H1 (cell line): Measurements from ENCODE around the gene DACT1. TPM values are rescaled to one million over a fixed set of nuclear protein-coding genes. Genes with fewer than 3 reads are reported as not detected.

Source experiments
- CTCF ChIA-PET: fragments of 300-600 bp; sonication (Branson Sonifier 250); formaldehyde crosslinking; loops from one replicate; lab custom pipeline; 2021; ENCODE audit not compliant: partially characterized antibody; lab: Charles Lee
- POLR2A ChIA-PET: fragments of 300-600 bp; sonication (Branson Sonifier 250); formaldehyde crosslinking; loops from one replicate; lab custom pipeline; 2021; ENCODE audit warnings: inconsistent platforms; ENCODE audit not compliant: partially characterized antibody; lab: Charles Lee
- DNase-seq, 2 experiments: peaks; one replicate each; pipeline versions ENCODE4 v3.0.0 to v3.0.0-alpha.2; 2010 to 2022; ENCODE audit warnings: low spot score in 2 of 2, low read depth in 1 of 2, mixed read lengths in 1 of 2
- FAIRE-seq: peaks from 2 replicates; lab custom pipeline; 2011; peaks lifted over from hg19 to GRCh38; lab: Jason Lieb, UNC
- H2AFZ ChIP-seq: 2 replicates; pipeline ENCODE4 v1.8.1; 2012; ENCODE audit warnings: low read length, inconsistent platforms
- H2AK5ac ChIP-seq: 2 replicates; pipeline ENCODE4 v1.6.1; 2013; ENCODE audit warnings: low read depth, low read length
- H2BK120ac ChIP-seq: replicated peaks from 2 replicates; pipeline ENCODE3; 2013; ENCODE audit warnings: low read depth, low read length, inconsistent platforms
- H2BK12ac ChIP-seq: 2 replicates; pipeline ENCODE4 v1.6.1; 2013; ENCODE audit warnings: low read depth, low read length
- H2BK15ac ChIP-seq: 2 replicates; pipeline ENCODE4 v1.6.1; 2013; ENCODE audit warnings: low read length
- H2BK20ac ChIP-seq: 2 replicates; pipeline ENCODE4 v1.6.1; 2013; ENCODE audit warnings: low read length
- H2BK5ac ChIP-seq: 2 replicates; pipeline ENCODE4 v1.6.1; 2013; ENCODE audit warnings: low read depth, low read length
- H3K14ac ChIP-seq: 2 replicates; pipeline ENCODE4 v1.6.1; 2013; ENCODE audit warnings: inconsistent platforms; ENCODE audit not compliant: insufficient read length
- H3K18ac ChIP-seq: 2 replicates; pipeline ENCODE4 v1.6.1; 2013; ENCODE audit warnings: low read length; ENCODE audit errors: extremely low read depth
- H3K23ac ChIP-seq: 2 replicates; pipeline ENCODE4 v1.6.1; 2013; ENCODE audit warnings: inconsistent platforms; ENCODE audit not compliant: insufficient read length
- H3K23me2 ChIP-seq: 2 replicates; pipeline ENCODE4 v1.6.1; 2013; ENCODE audit warnings: low read depth, low read length
- H3K27ac ChIP-seq: 2 replicates; pipeline ENCODE4 v1.6.1; 2011; ENCODE audit warnings: low read depth, low read length, inconsistent platforms
- H3K27me3 ChIP-seq, 4 experiments: replicated peaks in 1 of 4; 1 replicate in 1 of 4; 2 replicates in 3 of 4; pipeline versions ENCODE4 v1.6.1 to v1.8.1; 2011 to 2013; ENCODE audit warnings: low read length in 3 of 4, mild to moderate bottlenecking in 3 of 4, inconsistent platforms in 2 of 4, mixed read lengths in 2 of 4, moderate library complexity in 1 of 4; ENCODE audit not compliant: control insufficient read depth in 3 of 4, insufficient read depth in 3 of 4; ENCODE audit errors: extremely low read depth in 1 of 4
- H3K36me3 ChIP-seq, 4 experiments: 2 replicates each; pipeline versions ENCODE4 v1.6.1 to v1.8.1; 2011 to 2013; ENCODE audit warnings: mild to moderate bottlenecking in 4 of 4, low read length in 3 of 4, moderate library complexity in 2 of 4, control low read depth in 1 of 4, inconsistent platforms in 1 of 4; ENCODE audit not compliant: insufficient read depth in 4 of 4, control insufficient read depth in 2 of 4
- H3K4ac ChIP-seq: replicated peaks from 2 replicates; pipeline ENCODE3; 2013; ENCODE audit warnings: low read length, low read depth, mixed read lengths, inconsistent platforms; ENCODE audit not compliant: insufficient read length
- H3K4me1 ChIP-seq, 4 experiments: replicated peaks in 1 of 4; 1 replicate in 1 of 4; 2 replicates in 3 of 4; pipeline versions ENCODE4 v1.6.1 to v1.8.1; 2011 to 2013; ENCODE audit warnings: low read length in 3 of 4, inconsistent platforms in 2 of 4, mixed read lengths in 1 of 4; ENCODE audit not compliant: insufficient read depth in 4 of 4, control insufficient read depth in 3 of 4
- H3K4me2 ChIP-seq, 2 experiments: 2 replicates each; pipeline versions ENCODE4 v1.6.1 to v1.8.1; 2011 to 2013; ENCODE audit warnings: low read depth in 2 of 2, low read length in 2 of 2, control low read depth in 1 of 2, inconsistent platforms in 1 of 2, mild to moderate bottlenecking in 1 of 2; ENCODE audit not compliant: insufficient read depth in 1 of 2
- H3K4me3 ChIP-seq, 4 experiments: fragments of 200-600, 300-600 bp in 1 of 4; sonication (generic), shearing (Covaris generic), sonication (Bioruptor Twin) in 1 of 4; 2 replicates each; pipeline versions ENCODE4 v1.5.1 to v1.8.1; 2011 to 2016; ENCODE audit warnings: low read length in 4 of 4, low read depth in 3 of 4, control low read depth in 2 of 4, inconsistent platforms in 2 of 4, mild to moderate bottlenecking in 2 of 4, mixed read lengths in 1 of 4, moderate library complexity in 1 of 4; ENCODE audit not compliant: insufficient read depth in 2 of 4; ENCODE audit errors: extremely low read depth in 1 of 4
- H3K56ac ChIP-seq: replicated peaks from 2 replicates; pipeline ENCODE3; 2013; ENCODE audit warnings: low read depth, mild to moderate bottlenecking, mixed read lengths, low read length, inconsistent platforms; ENCODE audit not compliant: insufficient read length
- H3K79me1 ChIP-seq: 2 replicates; pipeline ENCODE4 v1.6.1; 2013; ENCODE audit warnings: low read depth, low read length, control low read depth
- H3K79me2 ChIP-seq, 2 experiments: 2 replicates each; pipeline versions ENCODE4 v1.6.1 to v1.8.1; 2012 to 2013; ENCODE audit warnings: low read length in 2 of 2, mild to moderate bottlenecking in 2 of 2, inconsistent platforms in 1 of 2; ENCODE audit not compliant: insufficient read depth in 2 of 2, control insufficient read depth in 1 of 2
- H3K9ac ChIP-seq, 4 experiments: replicated peaks in 1 of 4; 1 replicate in 1 of 4; 2 replicates in 3 of 4; pipeline versions ENCODE4 v1.6.1 to v1.8.1; 2011 to 2013; ENCODE audit warnings: low read depth in 3 of 4, low read length in 3 of 4, control low read depth in 2 of 4, mild to moderate bottlenecking in 2 of 4, moderate library complexity in 2 of 4, inconsistent platforms in 1 of 4; ENCODE audit errors: extremely low read depth in 1 of 4
- H3K9me3 ChIP-seq, 2 experiments: 2 replicates each; pipeline versions ENCODE4 v1.6.1 to v1.8.1; 2012 to 2013; ENCODE audit warnings: mild to moderate bottlenecking in 2 of 2, moderate library complexity in 2 of 2, control low read depth in 1 of 2, inconsistent platforms in 1 of 2, low read depth in 1 of 2, low read length in 1 of 2, mixed read lengths in 1 of 2; ENCODE audit not compliant: insufficient read depth in 2 of 2
- H4K20me1 ChIP-seq, 2 experiments: replicated peaks in 1 of 2; 2 replicates each; pipeline versions ENCODE3 to v1.8.1; 2011 to 2013; ENCODE audit warnings: inconsistent platforms in 2 of 2, low read length in 2 of 2, mild to moderate bottlenecking in 1 of 2; ENCODE audit not compliant: insufficient read depth in 2 of 2, control insufficient read depth in 1 of 2
- H4K5ac ChIP-seq: 2 replicates; pipeline ENCODE4 v1.6.1; 2013; ENCODE audit warnings: low read length, low read depth, mixed read lengths, inconsistent platforms; ENCODE audit not compliant: insufficient read length
- H4K8ac ChIP-seq: 2 replicates; pipeline ENCODE4 v1.8.0; 2013; ENCODE audit warnings: mild to moderate bottlenecking, moderate library complexity, low read length, inconsistent platforms; ENCODE audit not compliant: insufficient read depth; ENCODE audit errors: extremely low read depth
- H4K91ac ChIP-seq: replicated peaks from 2 replicates; pipeline ENCODE3; 2013; ENCODE audit warnings: low read length, mixed read lengths, inconsistent platforms; ENCODE audit not compliant: insufficient read length
- ATF2 ChIP-seq: IDR thresholded peaks from 2 replicates; pipeline ENCODE4 v1.6.1; 2012; ENCODE audit warnings: low read length, inconsistent platforms
- EGR1 ChIP-seq: IDR thresholded peaks from 2 replicates; pipeline ENCODE4 v1.6.1; 2011; ENCODE audit warnings: low read depth, low read length, borderline replicate concordance
- KDM4A ChIP-seq: IDR thresholded peaks from one replicate; pipeline ENCODE4 v1.7.1; 2012; ENCODE audit warnings: low read depth, mild to moderate bottlenecking, moderate library complexity, low read length, inconsistent platforms; ENCODE audit not compliant: severe bottlenecking
- MAX ChIP-seq: IDR thresholded peaks from 2 replicates; pipeline ENCODE4 v1.6.1; 2012; ENCODE audit warnings: inconsistent platforms
- RAD21 ChIP-seq, 2 experiments: IDR thresholded peaks in 1 of 2; conservative IDR thresholded peaks in 1 of 2; 2 replicates each; pipeline ENCODE4 v1.6.1; 2011; ENCODE audit warnings: low read depth in 2 of 2, low read length in 2 of 2, improper control_type of control experiment in 1 of 2, inconsistent platforms in 1 of 2, mild to moderate bottlenecking in 1 of 2, moderate library complexity in 1 of 2
- SUZ12 ChIP-seq: fragments of 200-600 bp; sonication (generic); IDR thresholded peaks from 2 replicates; pipeline ENCODE4 v1.6.1; 2012; ENCODE audit warnings: mild to moderate bottlenecking, inconsistent platforms, low read length, moderate library complexity, mixed read lengths
- TAF1 ChIP-seq: IDR thresholded peaks from 2 replicates; pipeline ENCODE4 v1.6.1; 2011; ENCODE audit warnings: mild to moderate bottlenecking, low read depth, low read length
- WGBS, 2 experiments: shearing (Covaris generic) in 1 of 2; methylation state at CpG; one replicate each; pipeline versions ENCODE4 v1.1.6 to v1.1.7; 2013 to 2015; ENCODE audit warnings: low lambda C conversion rate in 2 of 2, mixed read lengths in 2 of 2, inconsistent platforms in 1 of 2, low coverage in 1 of 2, missing lambda C conversion rate in 1 of 2; ENCODE audit not compliant: insufficient replicate concordance in 2 of 2, insufficient coverage in 1 of 2, insufficient read length in 1 of 2; ENCODE audit errors: extremely low coverage in 1 of 2, missing lambda C conversion rate in 1 of 2; 5-methylcytosine and 5-hydroxymethylcytosine counted together
- polyA plus RNA-seq, 7 experiments: library from polyadenylated mRNA; depleted of rRNA in 3 of 7; stranded (reverse) in 5 of 7; unstranded in 2 of 7; fragments of >200 nt in 5 of 7; fragments of 200-250 nt in 2 of 7; gene quantifications; 1 replicate in 5 of 7; 2 replicates in 1 of 7; 4 replicates in 1 of 7; pipeline versions ENCODE4 v1.2.1 to v1.2.3, GENCODE V29; 2011 to 2013; ENCODE audit warnings: missing spikeins in 2 of 7, mixed read lengths in 2 of 7
- total RNA-seq: library from RNA; stranded (reverse); fragmentation: NEBNext Ultra II Directional; extraction: Animal tissue kit (Norgen Biotek cat#: 25700); gene quantifications from 2 replicates; pipeline ENCODE4 v1.2.1, GENCODE V29; 2021

Gene DACT1
- total and polyA plus RNA-seq, 2 of the 8 experiments (the other 6 are each of a cell fraction or from before 2014, with no cell fraction given), result 3.2 to 29.8 TPM

GRCh38 chr14:58638231-58639197 is 752 bp downstream of the DACT1 start:
- 3% methylated on average over 55 of the region's 75 CpGs; no CpG with 5 or more reads in 1 of the 2 experiments for WGBS, 2 experiments
- no peak overlapping the region for H4K8ac ChIP-seq
- no peak overlapping the region for H2BK20ac ChIP-seq
- H2AFZ ChIP-seq, result peak overlapping the region; percentile 70; the same call in 1 of the 2 replicates
- peak in 1 of 2 experiments; percentile 74 for DNase-seq
- peak overlapping the region in 2 of 4 experiments; percentile 16 to 70; a peak in 3 of 7 replicates for H3K9ac ChIP-seq
- H3K56ac ChIP-seq, result no peak overlapping the region
- H2BK120ac ChIP-seq, result no peak overlapping the region
- H3K23ac ChIP-seq, result no peak overlapping the region
- H3K9me3 ChIP-seq, result no peaks in the 10 kb centered on the region
- H3K14ac ChIP-seq, result no peak overlapping the region
- peaks cover 13% of the 10 kb centered on the region for H3K23me2 ChIP-seq
- H3K79me1 ChIP-seq, result no peaks in the 10 kb centered on the region; the same call in 1 of the 2 replicates
- 0 out of 2 replicates have a peak overlapping the region, but pooled peaks have one; percentile 51 for H3K18ac ChIP-seq
- H3K36me3 ChIP-seq, result no peaks in the 10 kb centered on the region
- no peak overlapping the region for H4K91ac ChIP-seq
- H3K27ac ChIP-seq, result no peak overlapping the region
- H3K4me3 ChIP-seq, result peak overlapping the region; percentile 55 to 73 (median 64)
- H3K27me3 ChIP-seq, result peaks cover 8 to 35% (median 22%) of the 10 kb centered on the region in 4 experiments; a peak in 6 of 7 replicates
- H2BK15ac ChIP-seq, result no peak overlapping the region
- no peak overlapping the region for H4K5ac ChIP-seq
- CTCF ChIA-PET, result interaction anchor here (0.6 to 10.3 kb wide), 39 partner anchors 9 to 483 kb away, joined by 3 to 84 read pairs (median 4); no protein-coding TSS in a partner anchor
- peak overlapping the region; percentile 72 to 89 for H3K4me2 ChIP-seq
- no peak overlapping the region for H2BK5ac ChIP-seq
- H4K20me1 ChIP-seq, result peaks cover 0 to 1% of the 10 kb centered on the region in 2 experiments
- H3K79me2 ChIP-seq, result no peaks in the 10 kb centered on the region
- no peak overlapping the region for H2BK12ac ChIP-seq
- no peak overlapping the region for H3K4ac ChIP-seq
- H2AK5ac ChIP-seq, result no peak overlapping the region
- POLR2A ChIA-PET, result interaction anchor here (0.9 to 5.7 kb wide), 4 partner anchors 9 to 70 kb away, joined by 3 to 38 read pairs (median 6); no protein-coding TSS in a partner anchor
- no peak for FAIRE-seq
- H3K4me1 ChIP-seq, result peaks cover 4 to 20% (median 12%) of the 10 kb centered on the region in 4 experiments
- 0 out of 2 replicates have a peak, but pooled peaks have one; percentile 19 for TF ChIP-seq TAF1
- TF ChIP-seq MAX, result peak; percentile 92
- TF ChIP-seq EGR1, result peak; percentile 21; the same call in 1 of the 2 replicates
- TF ChIP-seq SUZ12, result peak; percentile 71
- peak; percentile 98 for TF ChIP-seq KDM4A
- 0 out of 4 replicates have a peak, but pooled peaks of 1 of the 2 experiments have one; percentile 3 for TF ChIP-seq RAD21 (IDR thresholded peaks at IDR 0.05 in 1 of 2, conservative IDR thresholded peaks at IDR 0.05 in 1 of 2; ENCODE audit: low read depth in 2 of 2, low read length in 2 of 2)
- no peak for TF ChIP-seq ATF2
